Stimulated activated CD8-positive, alpha-beta memory T cell treated with anti-CD3 and anti-CD28 coated beads, Interleukin-7, amount 100 ng/mL, for 1 hour (primary cell): ENCODE results near the gene CELA1.

Experiments used
- DNase-seq, 2 donors: peaks; one replicate each; pipeline ENCODE4 v3.0.0-alpha.2; 2020; ENCODE audit warnings: low read depth in 2 of 2

The CELA1 gene

GRCh38 chr12:51346581-51346980, at the start of gene CELA1:
TSS of gene CELA1 (minus strand) at chr12:51346679. CDS start at chr12:51346638, 41 bp downstream.
- DNase-seq, result no peak

GRCh38 chr12:51395283-51396230, 49.1 kb upstream of the CELA1 start:
- no peak for DNase-seq

GRCh38 chr12:51393676-51394545, 47.4 kb upstream of the CELA1 start:
- DNase-seq, result no peak

GRCh38 chr12:51392556-51393237, 46.2 kb upstream of the CELA1 start:
- DNase-seq, result no peak

GRCh38 chr12:51391283-51392123, 45.0 kb upstream of the CELA1 start, which contains the start of gene GALNT6:
TSS of gene GALNT6 (minus strand) at chr12:51391406. CDS start at chr12:51379781, 11,625 bp downstream.
- peak; percentile 46 to 52 for DNase-seq

- DNase-seq, result no peak
These were observed 44.4 kb upstream of the CELA1 start for GRCh38 chr12:51390891-51391282.

GRCh38 chr12:51390457-51390856, 44.0 kb upstream of the CELA1 start:
- DNase-seq, result no peak

- no peak for DNase-seq
These were observed 43.0 kb upstream of the CELA1 start for GRCh38 chr12:51389302-51389999.

- DNase-seq, result no peak
These were observed 42.4 kb upstream of the CELA1 start for GRCh38 chr12:51388846-51389245.

- DNase-seq, result no peak
These were observed 41.8 kb upstream of the CELA1 start for GRCh38 chr12:51388069-51388799.

- no peak for DNase-seq
These were observed 39.9 kb upstream of the CELA1 start for GRCh38 chr12:51386351-51386750.

- DNase-seq, result no peak
These were observed 36.9 kb upstream of the CELA1 start for GRCh38 chr12:51383269-51383905.

- DNase-seq, result no peak
These were observed 35.7 kb upstream of the CELA1 start for GRCh38 chr12:51382173-51382572.

- DNase-seq, result no peak
These were observed 35.0 kb upstream of the CELA1 start for GRCh38 chr12:51381226-51382079.

GRCh38 chr12:51379571-51379970, 33.1 kb upstream of the CELA1 start:
- DNase-seq, result no peak

- DNase-seq, result no peak
These were observed 32.3 kb upstream of the CELA1 start for GRCh38 chr12:51378749-51379148.

- DNase-seq, result no peak
These were observed 30.9 kb upstream of the CELA1 start for GRCh38 chr12:51377099-51377984.
